HG03196 (cell line): ENCODE data around the gene PCGF3.
"Not testable (repeated sequence)": the region's sequence is repeated elsewhere in the genome, so short reads cannot be mapped to it uniquely, and the experiment has no call there.

Experiments used
- ATAC-seq: cut with Tn5 transposase; IDR thresholded peaks from one replicate; pipeline ENCODE4 v1.9.1; 2021; ENCODE audit not compliant: unreplicated experiment

PCGF3 gene

DNA sequence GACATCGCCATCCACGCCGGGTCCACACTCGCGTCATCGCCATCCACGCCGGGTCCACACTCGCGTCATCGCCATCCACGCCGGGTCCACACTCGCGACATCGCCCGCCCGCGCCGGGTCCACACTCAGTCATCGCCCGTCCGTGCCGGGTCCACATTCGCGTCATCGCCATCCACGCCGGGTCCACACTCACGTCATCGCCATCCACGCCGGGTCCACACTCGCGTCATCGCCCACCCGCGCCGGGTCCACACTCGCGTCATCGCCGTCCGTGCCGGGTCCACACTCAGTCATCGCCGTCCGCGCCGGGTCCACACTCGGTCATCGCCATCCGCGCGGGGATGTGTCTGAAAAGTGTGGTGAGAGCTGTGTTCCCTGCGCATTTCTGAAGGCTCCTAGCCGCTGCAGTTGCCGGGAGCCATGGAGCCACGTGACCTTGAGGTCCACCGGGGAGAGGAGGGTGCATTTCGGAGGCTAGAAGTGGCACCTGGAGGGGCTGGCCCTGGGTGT is 17.3 kb downstream of the PCGF3 start:
- no peak for ATAC-seq

DNA sequence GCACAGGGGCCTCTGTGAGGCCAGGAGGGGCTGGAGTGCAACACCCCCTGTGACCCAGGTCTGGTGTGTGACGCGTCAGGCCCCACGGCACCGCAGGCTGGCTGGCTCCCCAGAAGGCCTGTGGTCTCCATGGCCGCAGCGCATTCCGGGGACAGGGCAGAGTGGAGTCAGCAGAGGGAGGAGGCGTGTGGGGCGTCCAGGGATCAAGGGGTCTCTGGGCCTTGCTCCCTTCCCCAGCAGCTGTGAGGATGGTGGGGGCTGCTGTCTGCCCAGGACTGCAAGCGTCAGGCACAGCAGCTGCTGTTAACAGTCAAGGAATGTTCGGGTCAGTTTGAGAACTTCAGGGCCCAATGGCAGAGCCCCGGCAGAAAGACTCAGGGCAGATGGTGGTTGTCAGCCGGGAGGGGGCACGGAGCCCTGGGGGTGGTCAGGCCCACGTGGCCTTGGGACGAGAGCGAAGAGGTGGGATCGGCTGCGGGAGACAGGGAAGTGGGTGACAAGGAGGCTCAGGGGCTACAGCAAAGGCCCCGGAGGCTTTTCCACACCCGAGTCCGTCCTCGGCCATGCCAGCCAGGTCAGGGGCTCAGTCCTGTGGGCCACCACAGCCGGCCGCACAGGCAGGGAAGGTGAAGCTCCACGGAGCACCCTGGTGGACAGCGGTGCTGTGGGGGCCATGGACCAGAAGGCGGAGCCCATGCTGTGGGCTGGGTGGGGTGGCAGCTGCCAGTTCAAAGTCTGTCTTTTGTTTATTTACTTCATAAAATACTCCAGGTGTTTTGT is 18.3 kb downstream of the PCGF3 start:
- ATAC-seq = no peak

DNA sequence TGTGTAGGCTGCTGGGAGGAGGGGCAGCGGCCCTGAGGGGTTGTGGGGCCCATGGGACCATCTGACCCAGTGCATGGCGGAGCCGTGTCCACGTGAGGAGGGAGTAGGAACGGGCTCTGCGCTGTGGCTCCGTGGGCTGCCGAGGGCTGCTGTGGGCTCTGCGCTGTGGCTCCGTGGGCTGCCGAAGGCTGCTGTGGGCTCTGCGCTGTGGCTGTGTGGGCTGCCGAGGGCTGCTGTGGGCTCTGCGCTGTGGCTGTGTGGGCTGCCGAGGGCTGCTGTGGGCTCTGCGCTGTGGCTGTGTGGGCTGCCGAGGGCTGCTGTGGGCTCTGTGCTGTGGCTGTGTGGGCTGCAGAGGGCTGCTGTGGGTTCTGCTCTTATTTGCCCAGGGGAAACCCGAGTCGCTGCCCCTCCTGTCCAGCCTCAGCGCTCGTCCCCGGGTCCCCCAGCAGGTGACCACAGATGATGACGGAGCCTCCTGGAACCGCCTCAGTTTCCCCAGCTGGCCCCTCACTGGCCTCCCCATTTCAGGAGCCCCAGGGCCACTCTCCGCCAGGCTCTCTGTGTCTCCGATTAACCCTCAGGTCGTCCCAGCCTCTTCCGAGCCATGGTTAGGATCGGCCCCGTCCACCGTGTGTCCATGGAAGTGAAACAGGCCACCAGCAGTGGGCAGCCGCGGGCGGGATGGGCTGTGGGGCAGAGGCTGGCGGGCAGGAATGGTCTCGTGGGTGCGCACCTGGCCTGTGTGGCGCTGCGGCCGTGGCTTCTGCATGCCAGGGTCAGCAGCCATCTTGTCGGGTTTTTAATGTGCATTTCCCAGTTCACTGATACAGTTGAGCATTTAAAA is 20.0 kb downstream of the PCGF3 start:
- no peak for ATAC-seq

DNA sequence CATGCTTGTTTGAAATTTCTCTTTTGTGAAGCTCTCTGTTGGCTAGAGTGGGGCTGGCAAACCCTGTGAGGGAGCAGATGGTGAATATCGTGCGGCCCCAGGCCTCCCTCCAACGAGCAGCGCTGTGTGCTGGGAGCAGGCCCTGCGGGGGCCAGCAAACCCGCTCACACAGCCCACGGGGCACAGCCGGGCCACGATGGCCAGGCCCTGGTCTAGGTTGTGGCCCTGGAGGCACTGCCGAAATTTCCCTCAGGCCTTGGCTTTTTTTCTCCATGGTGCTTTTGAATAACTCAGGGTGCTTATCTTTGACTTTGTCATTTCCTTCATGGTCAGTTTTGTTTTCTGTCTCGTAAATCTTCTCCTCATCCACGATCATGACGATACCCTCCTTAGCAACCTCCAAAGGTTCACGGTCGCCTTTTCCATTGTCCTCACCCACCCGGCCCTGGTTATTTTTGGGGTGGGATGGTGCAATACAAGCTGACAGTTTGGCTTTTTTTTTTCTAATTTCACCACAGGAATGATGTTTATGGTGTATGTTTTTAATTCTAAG is 20.7 kb downstream of the PCGF3 start:
- ATAC-seq = no peak

DNA sequence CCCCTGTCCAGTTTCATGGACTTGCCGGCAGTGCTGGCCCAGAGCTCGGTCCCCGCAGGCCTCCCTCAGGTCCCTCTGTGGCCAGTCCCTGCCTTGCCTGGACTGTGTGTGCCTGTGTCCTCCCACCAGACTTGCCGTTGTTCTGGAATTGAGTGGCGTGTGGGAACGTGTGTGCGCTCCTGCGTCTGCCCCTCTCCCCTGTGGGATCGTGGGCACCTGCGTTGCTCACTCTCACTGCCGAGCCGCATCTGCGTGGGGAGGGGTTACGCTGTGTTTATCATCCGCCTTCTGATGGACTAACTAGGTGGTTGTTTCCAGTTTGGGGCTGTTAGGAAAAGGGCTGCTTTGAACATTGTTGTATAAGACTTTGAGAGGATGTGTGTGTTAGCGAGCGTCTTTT is 21.2 kb downstream of the PCGF3 start:
- ATAC-seq = no peak

DNA sequence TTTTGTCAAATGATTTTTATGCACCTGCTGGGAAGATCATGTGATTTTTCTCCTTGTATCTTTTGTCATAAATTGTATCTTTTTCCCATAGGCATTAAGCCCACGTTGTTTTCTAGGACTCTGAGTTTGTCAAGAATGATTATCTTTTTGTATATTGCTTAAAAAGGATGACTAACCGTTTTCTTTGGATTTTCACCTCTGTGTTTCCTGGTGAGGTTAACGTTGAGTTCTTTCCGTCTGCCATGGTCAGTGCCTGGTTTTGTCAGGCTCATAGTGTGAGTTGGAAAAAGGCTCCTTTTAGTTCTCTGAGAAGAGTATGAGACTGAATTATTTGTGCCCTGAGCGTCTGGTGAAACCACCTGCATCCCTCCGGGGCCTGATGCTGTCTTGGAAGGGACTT is 21.9 kb downstream of the PCGF3 start:
- no peak for ATAC-seq

DNA sequence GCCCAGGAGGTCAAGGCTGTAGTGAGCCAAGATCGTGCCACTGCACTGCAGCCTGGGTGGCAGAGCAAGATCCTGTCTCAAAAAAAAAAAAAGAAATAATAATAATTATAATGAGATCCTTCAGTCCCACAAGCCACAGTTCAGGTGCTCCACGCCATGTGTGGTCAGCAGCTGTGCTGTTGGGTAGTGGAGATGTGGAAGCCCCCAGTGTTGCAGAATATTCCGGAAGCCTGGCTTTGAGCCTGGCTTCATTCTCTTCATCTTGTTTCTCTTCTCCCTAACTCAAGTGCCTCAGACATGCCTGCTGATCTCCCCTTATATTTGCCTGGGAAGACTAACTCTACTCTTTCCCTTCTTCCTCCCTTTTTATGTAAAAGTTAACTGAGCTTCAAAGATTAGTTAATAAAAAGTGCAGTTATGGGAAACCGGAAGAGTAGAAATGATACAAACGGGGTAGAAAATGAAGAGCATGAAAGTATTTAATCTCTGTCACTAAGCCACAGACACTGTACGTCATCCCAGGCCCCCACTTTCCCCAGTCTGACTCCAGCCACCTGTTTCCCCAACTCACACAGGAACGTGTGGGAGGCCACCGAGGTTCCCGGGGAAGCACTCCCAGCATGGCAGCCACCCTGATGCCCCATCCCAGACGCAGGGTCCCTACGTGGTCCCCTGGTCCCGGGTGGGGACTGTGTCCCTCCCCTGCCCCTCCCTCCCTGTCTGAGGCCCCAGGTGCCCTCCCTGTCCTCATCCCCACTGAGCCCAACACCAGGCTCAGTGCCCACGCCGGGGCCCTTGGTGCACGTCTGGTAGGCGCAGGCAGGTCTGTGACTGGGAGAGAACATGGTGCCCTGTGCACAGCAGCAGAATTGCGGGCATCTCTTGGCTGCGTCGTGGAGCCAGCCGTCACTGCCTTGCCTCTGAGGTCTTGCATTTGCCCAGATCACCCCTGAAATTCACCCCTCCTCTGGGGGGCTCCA is 24.0 kb downstream of the PCGF3 start:
- ATAC-seq = no peak

DNA sequence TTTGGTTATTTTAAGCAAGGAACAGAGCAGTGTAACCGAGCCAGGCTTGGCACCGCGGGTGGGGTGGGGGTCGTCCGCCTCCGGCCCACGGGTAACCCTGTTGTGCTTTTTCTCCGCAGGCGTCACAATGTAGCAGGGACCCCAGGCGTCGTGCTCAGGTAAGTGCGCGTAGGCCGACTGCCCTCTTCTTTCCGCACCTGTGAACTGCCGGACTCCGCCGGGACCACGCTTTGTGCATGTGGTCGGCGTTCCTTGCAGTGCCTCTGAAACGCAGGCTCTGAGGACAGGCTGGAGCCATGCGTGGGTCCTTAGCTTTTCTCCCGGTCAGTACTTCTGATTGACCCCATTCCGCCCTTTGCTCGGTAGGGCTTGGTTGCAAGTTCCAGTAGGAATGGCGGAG is 24.9 kb downstream of the PCGF3 start:
- ATAC-seq = no peak

DNA sequence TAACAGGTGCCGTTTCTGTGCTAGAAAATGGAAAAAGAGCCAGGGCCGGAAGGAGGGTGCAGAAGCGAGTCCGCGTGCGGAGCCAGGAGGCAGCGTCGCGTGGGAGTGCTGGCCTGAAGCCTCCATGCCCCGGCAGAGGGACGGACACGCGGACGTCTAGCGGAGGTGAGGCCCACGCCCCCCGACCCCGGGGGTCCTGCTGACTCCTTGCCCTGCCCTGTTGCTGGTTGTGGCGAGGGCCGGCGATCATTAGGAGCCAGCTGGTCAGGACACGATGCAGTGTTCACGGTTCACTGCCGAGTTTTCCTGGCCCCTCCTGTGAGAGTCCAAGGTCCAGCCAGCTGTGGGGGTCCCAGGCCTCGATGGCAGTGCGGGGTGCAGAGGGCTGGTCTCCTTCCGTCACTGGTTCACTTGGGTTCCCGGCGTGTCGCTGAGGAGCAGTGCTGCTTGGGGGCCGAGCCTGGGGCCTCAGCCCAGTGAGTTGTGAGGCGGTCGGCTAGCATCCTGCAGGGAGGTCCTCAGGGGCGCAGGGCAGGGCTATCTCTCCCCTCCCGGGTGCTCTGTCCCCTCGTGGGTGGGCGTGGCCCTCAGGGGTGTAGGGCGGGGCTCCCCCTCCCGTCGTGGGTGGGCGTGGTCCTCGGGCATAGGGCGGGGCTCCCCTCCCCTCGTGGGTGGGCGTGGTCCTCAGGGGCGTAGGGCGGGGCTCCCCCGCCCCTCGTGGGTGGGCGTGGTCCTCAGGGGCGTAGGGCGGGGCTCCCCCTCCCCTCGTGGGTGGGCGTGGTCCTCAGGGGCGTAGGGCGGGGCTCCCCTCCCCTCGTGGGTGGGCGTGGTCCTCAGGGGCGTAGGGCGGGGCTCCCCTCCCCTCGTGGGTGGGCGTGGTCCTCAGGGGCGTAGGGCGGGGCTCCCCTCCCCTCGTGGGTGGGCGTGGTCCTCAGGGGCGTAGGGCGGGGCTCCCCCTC is 25.6 kb downstream of the PCGF3 start:
- ATAC-seq = not testable (repeated sequence)

DNA sequence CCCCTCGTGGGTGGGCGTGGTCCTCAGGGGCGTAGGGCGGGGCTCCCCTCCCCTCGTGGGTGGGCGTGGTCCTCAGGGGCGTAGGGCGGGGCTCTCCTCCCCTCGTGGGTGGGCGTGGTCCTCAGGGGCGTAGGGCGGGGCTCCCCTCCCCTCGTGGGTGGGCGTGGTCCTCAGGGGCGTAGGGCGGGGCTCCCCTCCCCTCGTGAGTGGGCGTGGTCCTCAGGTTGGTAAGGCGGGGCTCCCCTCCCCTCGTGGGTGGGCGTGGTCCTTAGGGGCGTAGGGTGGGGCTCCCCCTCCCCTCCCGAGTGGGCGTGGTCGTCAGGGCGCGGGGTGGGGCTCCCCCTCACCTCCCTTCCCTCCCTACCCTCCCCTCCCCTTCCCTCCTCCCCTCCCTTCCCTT is 26.3 kb downstream of the PCGF3 start:
- not testable (repeated sequence) for ATAC-seq

DNA sequence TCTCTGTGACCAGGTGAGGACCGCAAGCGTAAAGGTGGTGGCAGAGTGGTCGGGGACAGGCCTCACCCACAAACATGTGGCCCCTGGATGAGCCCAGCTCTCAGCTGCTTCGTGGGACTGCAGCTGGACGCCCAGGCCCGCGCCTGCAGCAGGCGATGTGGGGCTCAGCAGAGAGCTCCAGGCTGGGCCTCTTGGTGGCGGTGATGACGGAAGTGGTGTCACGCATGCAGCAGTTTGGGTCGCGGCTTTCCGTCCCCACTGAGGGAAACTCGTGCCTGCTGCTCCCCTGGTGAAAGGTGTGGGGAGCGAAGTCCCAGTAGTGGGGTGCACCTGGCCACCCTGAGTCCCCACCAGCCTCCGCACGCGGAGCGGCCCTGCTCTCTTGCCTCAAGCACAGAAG is 26.9 kb downstream of the PCGF3 start:
- ATAC-seq = no peak

DNA sequence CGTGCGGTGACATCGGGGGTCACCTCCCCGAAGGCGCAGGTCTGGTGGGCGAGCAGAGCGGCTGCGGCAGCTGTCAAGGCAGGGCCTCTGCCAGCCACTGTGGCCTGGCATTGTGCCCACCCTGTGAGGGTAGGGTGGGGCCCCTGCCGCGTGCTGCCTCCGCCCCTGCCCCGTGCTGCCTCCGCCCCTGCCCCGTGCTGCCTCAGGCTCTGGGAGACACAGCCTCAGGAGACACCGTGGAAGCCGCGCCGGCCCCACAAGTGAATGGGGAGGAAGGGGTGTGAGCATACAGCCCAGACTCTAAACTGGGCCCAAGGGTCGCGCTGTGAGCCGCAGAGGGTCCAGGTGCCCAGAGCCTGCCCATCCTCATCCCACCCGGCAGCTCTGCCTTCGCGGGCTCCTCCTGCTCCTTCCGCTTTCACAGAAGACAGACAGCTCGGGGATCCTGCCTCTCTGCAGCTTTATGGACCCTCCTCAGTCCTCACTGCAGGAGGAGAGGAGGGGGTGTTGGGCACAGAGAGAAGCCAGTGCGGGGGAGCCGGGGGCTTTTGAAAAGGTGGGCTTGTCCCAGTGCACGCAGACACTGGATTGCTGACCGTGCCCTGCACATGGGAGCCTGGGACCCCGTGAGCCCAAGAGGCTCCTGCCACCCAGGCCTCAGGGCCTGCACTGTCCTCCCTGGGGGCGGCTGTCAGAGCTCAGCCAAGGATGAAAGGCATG is 27.4 kb downstream of the PCGF3 start:
- ATAC-seq = no peak

DNA sequence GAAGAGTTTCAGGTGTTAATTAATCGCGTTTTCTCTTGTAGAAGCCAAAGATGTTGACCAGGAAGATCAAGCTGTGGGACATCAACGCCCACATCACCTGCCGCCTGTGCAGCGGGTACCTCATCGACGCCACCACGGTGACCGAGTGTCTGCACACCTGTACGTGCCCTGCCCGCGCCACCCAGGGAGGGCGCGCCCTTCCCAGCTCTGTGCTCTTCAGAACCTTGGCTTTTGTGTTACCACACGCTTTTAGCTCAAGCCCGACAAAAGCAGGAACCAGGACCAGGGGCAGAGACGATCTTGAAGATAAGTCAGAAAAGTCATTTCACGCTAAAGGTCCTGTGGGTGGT is 28.0 kb downstream of the PCGF3 start:
- no peak for ATAC-seq

DNA sequence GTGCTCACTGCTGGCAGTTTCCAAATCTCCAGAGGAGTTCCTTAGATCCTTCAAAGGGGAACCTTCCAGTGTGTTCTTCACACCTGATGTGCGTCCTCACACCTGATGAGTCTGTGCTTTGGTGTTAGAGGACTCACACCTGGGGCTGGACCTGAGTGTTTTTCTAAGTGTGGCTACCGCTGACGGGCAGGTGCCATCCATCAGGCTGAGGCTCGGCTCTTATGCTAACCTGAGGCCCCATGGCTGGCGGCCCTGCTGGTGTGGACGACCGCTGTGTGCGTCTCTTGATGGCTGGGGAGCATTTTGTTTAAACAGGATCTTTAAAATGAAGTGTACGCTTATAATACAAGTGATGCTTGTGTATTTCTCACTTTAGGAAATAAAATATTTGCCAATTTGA is 28.4 kb downstream of the PCGF3 start:
- ATAC-seq = no peak

DNA sequence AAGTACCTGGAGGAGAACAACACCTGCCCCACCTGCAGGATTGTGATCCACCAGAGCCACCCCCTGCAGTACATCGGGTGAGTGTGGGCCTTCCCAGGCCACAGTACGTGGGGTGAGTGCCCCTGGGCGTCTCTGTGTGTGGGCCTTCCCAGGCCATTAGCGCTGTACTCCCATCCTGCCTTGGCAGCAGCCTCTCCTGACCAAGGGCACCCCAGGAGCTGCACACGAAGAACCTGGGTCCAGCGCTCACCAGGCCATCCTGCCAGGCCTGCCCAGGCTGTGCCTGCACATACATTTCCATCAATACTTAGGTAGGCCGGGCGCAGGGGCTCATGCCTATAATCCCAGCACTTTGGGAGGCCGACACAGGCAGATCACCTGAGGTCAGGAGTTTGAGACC is 29.3 kb downstream of the PCGF3 start:
- no peak for ATAC-seq

DNA sequence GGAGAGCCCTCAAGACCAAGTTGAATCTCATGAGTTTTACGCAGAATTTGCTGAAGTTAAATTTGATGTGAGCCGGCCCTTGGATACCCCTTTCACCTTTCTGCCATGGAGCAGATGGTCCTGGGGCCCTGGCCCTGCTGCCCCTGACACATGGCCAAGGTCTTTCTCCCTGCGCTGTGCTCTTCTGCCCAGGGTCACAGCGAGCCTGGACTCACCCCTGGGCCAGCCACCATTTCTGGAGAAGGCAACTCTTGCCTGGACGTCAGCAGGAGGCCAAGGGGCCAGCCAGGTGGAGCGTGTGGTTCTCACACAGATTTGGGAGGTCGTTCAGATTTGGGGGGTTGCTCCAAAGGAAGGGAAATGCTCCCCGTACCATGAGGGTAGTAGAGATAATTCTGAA is 30.0 kb downstream of the PCGF3 start:
- ATAC-seq = no peak

DNA sequence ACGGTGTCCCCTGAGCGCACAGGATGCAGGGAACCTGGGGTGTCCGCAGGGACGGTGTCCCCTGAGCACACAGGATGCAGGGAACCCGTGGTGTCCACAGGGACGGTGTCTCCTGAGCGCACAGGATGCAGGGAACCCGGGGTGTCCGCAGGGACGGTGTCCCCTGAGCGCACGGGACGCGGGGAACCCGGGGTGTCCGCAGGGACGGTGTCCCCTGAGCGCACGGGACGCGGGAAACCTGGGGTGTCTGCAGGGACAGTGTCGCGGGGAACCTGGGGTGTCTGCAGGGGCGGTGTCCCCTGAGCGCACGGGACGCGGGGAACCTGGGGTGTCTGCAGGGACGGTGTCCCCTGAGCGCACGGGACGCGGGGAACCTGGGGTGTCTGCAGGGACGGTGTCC is 30.9 kb downstream of the PCGF3 start:
- not testable (repeated sequence) for ATAC-seq

DNA sequence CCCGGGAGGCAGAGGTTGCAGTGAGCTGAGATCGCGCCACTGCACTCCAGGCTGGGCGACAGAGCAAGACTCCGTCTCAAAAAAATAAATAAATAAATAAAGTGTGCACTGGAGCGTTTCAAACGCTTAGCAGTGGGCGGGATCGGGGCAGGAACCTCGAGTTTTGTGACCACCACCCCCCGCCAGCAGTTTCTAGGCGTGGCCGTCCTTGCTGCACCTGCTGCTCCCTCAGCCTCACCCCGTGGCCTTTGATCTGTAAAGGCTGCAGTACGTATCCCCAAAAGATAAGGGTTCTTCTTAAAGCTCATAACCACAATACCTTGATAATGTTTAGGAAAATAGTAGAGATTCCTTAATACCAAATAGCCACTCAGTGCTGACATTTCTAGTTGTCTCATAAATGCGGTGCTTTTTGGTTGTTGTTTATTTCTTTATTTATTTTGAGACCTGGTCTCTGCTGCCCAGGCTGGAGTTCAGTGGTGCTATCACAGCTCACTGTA is 33.2 kb downstream of the PCGF3 start:
- ATAC-seq = no peak

DNA sequence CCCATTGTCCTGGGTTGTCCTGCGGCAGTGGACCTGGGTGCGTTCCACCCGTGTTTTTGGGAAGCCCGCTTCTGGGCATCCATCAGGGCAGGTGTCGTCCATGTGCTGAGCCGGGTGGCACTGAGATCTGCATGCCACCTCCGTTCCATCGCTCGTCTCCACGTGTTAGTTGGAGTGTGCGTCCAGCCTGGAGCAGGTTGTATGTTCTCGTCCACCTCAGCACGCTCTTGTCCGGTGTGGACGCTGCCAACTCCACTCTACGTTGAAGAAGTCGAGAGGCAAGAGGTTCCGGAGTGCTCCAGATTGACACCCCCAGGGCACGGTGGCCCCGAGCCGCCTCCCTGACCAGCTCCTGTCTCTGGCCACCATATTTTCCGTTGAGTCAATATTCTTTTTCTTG is 33.9 kb downstream of the PCGF3 start:
- ATAC-seq = no peak
